ENCODE measurements around the gene TNNT2. TPM values are rescaled to one million over a fixed set of nuclear protein-coding genes. Genes with fewer than 3 reads are reported as not detected.

Gene TNNT2
- polyA plus RNA-seq, 5 donors: 2.9 to 40.9 (median 4.8) TPM

DNA sequence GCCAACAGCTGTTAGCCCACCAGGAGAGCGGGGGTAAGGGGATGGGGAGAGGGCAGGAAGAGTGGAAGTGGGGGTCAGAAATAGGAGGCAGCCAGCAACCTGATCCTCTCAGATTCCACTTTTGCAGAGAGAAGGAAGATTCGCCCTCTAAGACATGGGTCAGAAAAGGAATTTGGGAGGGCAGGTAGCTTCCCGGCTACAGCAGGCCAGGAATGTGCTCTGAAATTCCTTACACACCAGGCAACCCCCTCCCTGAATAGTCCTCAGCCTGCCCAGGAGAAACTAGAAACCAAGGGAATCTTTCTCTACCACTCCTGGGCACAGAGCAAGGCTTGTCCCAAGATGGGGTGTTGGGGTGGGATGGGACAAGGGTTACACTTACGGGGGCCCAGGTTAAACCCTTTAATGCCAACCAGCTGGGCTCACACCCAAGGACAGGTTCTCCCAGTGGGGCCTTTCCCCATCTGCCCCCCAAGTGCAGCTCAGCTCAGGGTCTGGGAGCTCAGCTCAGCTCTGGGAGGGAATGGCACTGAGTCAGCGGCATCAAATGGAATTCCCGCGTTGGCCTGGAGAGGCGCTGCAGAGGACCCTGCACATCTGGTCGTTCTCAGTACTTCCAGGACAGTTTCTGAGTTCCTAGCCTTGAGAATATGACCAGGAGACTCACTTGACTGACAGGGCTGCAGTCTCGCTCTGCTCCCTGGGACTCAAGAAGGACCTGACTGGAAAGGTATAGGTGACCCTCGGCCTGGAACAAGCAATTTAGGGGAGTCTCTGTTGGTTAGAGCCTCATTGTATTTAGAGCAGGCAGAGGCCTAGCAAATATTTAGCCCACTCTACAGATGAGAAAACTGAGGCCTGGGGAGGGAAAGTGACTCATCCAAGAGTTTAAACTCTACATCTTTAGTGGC is 761 bp downstream of the TNNT2 start:
- no peak for DNase-seq

DNA sequence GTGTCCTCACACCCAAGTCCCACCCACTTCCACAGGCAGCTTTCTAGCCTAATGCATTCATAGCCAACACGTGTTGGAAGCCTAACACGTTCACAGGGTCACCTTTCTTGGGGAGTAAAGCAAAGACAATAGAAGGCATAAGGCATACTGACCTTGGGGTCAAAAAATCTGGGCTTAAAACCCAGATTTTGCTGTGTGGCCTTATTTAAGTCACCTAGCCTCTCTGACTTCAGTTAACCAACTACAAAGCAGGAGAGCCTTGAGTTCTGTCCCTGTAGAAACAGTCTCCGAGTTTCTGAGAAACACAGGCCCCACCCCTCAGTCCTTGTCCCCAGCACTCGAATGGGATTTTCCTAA is 1.4 kb downstream of the TNNT2 start:
- DNase-seq: no peak

DNA sequence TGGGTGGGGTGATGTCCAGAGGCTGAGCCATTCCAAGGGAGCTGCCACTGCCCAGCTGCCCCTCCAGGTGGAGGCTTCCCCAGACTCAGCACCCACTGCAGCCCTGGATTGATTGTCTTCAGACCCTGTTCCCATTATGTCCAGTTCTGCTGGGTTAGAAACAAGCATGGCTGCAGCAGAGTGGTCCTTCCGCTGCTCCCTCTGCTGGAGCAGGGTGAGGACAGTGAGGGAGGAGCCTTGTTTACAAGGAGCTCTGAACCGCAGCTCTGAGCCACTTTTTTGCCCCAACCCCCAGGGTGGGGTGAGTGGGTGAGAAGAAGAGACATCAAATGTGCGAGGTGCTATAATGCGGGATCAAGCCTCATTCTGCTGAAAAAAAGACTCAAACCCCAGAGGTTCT is 2.3 kb downstream of the TNNT2 start:
- no peak for DNase-seq

DNA sequence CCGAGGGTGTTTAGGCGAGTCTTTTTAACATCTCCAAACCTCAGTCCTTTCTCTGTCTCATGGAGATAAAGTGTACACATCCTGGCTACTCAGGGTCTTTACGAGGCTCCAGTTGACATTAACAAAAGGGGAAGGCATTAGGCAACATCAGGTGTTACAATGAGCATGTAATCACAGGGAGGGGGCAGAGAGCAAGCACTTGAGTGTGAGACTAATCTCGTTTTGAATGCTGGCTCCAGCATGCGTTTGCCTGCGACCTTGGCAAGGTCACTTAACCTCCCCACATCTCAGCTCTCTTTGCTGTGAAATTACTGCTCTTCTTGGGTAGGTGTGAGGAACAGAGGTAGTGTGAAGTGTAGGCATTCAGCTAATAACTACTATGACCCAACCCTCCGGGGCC is 3.1 kb downstream of the TNNT2 start:
- DNase-seq: no peak

DNA sequence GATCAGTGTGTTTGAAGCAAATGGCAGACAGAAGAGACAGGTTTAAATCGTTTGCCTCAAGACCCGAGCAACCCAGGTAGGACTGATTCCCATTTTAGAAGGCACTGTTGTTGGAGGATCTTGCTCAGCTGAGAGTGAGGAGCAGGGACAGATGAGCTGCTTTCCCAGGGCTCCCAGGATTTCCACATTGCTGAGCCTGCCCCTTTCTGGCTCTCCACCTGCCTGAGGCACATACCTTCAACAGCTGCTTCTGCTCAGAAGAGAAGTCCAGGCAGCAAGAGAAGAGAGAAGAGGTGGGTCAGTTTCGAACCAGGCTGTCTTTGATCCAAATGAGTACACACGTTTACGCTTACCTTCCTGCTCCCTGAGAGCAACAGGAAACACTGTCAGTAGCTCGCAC is 5.7 kb downstream of the TNNT2 start:
- no peak for DNase-seq

DNA sequence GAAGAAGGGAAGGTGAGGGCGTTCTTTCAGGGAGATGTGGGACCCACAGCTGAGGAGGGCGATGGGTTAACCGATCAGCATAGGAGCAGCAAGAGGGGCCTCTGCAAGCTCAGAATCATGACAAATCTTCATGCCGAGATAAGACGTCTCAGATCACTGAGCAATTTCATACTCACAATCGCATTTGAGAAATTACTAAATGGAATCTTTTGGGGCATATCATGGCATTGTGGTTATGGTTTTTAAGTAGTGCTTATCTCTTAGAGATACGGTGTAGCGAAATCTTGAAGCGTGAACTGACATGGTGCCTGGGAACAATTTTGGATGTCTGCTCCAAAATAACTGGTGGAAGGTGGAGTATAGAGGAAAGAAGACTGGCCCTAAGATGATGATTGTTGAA is 6.2 kb downstream of the TNNT2 start:
- no peak for DNase-seq

DNA sequence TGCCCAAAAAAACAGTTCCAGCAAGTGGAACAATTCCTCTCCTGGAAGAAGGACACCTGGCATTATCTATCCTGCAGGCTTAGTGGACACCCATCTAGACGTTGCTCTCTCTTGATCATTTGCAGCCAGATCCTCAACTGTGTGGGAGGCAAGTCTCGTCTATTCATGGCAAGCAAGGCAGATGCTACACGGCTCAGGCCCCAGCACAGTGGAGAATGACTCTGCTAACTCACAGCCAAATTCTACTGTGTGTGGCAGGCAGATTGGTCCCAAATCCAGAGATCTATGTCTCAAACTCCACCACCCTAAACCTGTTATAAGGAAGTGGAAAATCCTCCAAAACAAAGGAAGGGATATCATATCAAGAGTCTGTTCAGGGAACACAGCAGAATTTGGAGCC is 7.0 kb downstream of the TNNT2 start:
- no peak for DNase-seq

DNA sequence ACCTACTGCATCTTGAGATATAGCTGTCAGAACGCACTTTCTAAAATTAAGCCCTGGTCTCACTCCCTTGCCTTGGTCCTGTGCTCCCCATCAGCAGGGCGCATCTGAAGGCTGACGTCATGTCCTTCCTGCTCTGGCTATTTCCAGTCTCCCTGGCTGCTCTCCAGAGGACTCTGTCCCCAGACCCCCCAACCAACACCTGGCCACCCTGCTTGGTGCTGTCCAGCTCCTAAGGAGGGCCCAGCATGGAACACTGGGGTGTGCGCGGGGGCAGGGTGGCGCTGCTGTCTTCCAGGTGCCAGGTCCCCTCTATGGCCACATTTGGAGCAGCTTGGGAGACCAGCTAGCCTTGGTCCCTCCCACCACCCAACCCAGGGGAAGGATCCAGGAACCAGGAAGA is 8.3 kb downstream of the TNNT2 start:
- no peak for DNase-seq

DNA sequence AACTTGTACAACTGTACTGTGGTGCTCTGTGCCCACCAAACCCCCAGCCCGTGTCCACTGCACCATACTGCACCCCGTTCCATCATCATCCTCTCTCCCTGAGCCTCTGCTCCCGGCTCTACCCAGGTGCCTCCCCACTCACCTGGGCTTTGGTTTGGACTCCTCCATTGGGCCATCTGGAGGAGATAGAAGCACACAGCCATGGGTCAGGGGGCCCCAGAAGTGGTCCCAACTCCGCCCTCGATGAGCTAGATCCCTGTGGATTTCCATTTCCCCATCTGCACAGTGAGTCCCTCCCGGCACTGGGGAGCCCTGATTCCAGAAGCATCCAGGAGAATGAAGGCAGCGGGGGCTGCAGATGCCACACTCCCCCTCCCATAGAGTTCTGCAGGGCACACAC is 10.8 kb downstream of the TNNT2 start:
- DNase-seq: no peak

DNA sequence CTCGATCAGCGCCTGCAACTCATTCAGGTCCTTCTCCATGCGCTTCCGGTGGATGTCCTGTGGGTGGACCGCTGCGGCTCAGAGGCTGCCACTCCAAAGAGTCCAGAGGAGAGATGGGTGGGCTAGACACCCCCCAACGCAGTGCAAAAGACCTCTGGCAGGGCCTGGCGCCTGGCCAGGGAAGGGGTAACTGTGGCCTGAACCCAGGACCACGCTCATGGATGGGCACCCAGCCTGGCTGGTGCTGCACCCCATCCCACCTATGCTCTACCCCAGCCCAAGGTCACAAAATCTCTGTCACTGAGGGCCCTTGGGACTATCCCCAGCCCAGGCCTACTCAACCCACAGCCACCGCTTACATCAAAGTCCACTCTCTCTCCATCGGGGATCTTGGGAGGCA is 12.2 kb downstream of the TNNT2 start:
- no peak for DNase-seq

DNA sequence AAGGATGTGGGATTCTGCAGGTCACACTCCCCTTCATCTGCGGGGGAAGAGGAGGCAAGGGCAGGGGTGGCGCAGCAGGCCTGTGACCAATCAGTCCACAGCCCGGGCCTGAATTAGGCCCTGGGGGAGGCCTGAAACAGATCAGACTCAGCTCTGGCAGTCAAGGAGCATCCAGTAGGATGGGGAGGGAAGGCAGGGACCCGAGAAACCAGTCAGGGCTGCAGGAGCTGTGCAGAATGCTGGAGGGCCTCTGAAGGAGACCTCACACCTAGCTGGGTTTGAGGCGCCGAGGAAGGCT is 12.7 kb downstream of the TNNT2 start:
- DNase-seq: no peak

DNA sequence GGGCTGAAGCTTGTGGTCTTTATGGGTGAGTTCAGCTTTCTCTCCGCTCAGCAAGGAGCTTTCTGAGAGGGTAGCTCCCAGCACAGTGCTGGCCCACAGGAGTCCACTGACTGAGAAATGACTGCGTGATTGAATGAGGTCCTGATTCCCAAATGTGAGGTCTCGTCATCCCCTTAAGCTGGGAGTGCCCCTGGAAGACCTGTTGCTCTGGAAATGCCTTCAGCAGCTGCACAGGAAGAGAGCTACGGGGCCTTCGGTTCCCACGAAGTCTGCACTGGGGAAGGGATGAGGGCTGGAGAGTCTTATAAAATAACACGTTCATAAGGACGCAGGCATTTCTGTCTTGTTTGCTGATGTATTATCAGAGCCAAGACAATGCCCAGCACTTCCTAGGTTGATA is 14.0 kb downstream of the TNNT2 start:
- no peak for DNase-seq

DNA sequence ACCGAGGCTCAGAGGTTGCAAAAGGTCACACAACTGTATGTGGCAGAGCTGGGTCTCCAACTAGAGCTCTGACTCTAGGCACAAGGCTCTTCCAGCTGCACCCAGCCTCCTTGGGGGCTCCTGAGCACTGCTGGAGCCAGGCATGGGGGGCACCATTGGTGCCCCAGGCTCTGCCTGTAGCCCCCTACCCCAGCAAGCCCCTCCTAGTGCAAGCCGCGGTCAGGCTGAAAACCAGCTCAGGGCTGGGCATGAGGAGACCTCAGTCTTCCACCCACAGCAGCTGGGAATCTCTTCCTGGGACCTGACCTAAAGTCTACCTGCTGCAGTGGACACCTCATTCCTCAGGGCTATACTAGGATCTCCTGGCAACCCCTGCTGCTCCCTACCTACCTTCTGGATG is 14.6 kb downstream of the TNNT2 start:
- DNase-seq: no peak

DNA sequence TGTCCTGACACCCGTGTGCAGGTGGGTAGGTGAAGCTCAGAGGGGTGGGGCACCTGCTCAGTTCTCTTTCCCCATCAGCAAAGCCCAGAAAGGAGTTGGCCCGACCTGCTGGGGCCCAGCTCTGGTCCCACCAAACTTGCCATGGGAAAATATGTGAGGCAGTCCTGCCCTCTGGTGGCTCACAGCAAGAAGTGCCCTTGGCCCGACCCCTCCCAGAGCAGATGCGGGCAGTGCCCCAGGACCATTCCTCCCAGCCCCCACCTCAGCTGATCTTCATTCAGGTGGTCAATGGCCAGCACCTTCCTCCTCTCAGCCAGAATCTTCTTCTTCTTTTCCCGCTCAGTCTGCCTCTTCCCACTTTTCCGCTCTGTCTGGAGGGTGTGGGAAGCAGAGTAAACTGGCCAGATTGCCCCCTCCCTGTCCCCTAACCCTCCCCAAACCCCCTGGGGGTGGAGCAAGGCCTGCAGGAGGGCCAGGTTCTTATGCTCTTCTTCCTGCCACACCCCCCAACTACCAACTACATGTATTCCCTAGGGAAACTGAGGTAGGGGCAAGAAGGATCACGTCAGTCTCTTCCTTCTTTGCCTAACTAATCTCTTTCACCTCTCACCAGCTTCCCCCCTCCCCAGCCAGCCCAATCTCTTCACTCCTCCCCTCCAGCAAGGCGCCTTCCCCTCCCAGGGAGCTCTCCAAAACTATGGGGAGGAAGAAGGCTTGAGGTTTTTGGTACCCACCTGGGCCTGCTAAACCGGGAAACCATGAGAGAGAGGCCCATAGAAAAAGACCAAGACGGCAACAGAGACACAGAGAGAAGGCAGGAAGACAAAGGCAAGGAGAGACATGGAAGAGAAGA is 15.6 kb downstream of the TNNT2 start:
- peak in 1 of 2 donors; percentile 38 for DNase-seq

DNA sequence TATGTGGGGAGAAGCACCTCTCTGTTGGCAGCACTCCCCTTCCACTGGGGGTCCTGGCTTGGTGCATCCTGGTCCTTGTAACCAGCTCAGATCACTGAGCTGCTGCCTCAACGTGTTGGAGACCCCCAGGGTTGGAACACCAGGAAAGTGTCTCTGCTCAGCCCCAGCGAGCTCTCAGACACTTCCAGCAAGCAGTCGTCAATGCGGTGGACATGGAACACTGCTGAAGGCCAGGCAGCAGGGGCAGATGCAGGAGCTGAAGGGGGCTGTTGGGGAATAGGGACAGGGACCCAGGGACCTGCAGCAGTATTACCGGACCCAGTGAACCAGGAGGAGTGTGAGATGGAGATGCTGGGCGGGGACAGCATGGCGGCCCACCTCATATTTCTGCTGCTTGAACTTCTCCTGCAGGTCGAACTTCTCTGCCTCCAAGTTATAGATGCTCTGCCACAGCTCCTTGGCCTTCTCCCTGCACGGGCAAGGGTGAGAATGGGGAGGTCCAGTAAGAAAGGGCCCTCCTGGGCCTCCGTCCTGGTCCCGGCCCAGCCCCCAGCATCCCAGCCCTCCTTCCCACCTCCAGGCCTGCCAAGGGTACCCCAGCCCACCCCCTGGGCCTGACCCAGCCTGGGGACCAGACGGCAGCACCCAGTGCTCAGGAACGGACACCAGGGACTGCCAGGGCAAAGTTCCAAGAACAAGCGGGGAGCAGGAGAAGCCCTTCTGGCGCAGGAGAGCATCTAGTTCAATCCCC is 16.4 kb downstream of the TNNT2 start:
- no peak for DNase-seq

DNA sequence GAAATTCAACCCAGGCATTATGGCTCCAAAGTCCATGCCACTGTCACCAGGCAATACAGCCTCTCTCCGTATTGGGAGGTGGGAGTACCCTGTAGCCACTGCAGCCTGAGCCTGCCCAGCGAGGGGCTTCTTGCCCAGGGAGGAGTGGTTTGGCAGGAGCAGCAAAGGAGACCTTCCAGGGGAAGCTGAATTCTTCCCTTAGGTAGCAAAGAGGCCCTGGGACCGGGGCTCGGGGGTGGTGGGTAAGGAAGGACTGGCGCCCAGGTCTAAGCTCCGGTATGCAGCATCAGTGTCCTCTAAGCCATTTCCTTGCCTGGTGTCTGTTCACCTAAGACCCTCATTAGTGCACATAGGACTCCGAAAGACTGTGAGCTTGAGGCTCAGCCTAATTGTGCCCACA is 17.0 kb downstream of the TNNT2 start:
- no peak for DNase-seq

DNA sequence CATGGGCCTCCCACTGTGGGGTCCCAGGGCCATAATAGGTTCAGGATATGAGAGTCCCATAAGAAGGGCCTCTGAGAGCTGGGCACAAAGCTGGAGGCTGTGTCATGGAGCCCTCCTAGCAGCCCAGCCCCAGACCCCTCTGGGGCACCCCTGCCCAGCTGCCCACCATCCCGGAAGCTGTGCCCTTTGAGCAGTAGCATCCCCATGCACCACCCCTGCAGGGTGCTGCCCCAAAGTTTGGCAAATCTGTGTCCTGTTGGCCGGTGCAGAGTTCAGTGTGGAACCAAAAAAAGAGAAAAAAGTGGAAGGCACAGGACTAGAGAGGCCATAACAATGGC is 17.6 kb downstream of the TNNT2 start:
- no peak for DNase-seq

DNA sequence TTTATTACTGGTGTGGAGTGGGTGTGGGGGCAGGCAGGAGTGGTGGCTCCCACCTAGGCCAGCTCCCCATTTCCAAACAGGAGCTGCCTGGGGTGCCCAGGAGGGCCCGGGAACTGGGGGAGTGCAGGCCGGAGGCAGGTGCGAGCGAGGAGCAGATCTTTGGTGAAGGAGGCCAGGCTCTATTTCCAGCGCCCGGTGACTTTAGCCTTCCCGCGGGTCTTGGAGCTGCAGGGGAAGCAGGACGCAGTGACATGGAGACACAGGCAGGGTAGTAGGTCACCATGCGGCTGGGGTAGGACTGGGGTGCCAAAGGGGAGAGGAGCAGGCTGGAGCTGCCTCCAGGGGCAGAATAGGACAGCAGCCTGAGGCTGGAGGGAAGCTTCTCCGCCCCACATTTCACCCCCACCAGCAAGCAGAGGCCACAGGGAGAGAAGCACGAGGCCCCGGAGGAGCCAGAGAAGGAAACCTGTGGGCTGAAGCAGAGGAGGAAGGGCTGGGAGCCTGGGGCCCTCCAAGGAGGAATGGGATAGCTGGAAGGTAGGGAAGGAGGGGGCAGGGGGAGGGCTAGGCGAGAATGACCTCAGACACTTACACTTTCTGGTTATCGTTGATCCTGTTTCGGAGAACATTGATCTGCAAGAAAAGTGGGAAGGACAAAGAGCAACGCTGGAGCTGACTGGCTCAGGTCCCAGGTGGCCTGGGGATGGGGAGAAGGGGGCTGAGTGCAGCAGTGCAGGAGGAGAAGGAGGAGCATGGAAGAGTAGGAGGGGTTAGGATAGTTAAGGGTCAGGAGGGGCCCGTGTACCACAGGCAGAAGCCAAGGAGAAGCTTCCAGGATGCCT is 18.2 kb downstream of the TNNT2 start:
- DNase-seq: no peak

DNA sequence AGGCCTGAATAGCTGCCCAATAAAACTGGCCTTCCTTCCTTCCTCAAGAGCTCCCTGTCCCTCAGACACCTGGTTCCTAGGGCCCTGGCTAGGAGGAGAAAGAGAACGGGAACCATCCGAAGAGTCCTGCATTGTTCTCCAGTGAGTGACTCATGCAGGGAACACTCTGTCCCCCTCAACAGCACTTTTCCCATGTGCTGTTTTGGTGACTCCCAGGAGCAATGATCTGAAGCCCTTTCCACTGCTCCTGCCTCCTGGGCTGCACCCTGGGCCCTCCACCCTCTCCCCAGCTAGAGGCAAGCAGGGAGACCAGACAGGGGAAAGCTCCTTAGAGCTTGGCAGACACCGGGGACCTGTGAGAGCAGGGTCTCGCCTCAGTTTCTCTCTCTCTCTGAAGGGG is 18.9 kb downstream of the TNNT2 start:
- no peak for DNase-seq

DNA sequence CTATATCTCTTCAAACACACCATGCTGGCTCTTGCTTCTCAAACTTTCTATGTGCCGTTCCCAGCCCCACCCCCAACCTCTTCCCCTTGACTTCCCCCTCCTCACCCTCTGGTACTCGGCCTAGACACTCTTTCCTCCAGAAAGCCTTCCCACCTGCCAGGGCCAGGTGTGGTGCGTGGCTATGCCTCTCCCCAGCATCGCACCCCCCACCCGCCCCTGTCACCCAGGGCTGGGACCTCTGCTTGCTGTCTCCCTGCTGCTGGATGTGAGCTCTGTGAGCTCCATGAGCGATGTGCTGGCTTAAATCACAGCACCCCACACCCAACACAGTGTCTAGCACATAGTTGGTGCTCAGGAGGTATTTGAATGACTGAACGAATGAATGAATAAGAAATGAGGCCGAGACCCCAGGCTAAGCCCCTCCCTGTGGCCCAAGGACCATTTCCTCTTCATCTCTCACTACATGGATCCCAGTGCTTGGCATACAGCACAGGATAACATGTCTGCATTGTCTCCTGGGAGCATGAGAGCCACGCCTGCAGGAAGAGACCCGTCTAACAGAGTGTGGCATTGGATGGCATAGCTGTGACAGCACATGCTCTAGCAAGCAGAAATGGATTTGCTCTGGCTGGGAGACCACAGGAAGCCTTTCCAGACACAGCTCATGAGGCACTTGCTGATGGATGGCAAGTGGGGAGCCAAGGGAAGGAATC is 19.7 kb downstream of the TNNT2 start:
- no peak for DNase-seq

DNA sequence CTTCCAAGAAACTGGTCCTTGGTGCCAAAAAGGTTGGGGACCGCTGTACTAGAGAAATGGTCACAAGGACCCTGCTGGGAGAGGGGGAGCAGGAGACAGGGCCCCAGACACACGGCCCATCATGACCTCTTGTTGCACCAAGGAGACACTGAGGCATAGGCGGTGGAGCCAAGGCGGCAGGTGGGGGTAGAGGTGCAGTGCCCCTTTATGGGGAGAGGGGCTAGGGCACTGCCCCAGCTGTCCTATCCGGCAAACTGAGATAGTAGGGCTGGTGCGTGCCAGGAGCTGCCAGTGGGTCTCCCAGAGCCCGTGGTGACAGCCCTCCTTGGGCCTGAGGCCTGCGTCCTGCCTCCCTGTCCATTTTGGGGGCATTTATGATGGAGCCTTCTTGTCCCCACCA is 20.3 kb downstream of the TNNT2 start:
- no peak for DNase-seq
